GM12875 (cell line): ENCODE measurements around the gene SMOC2.
"Not testable (repeated sequence)": the region's sequence is repeated elsewhere in the genome, so short reads cannot be mapped to it uniquely, and the experiment has no call there.

Source experiments
- H3K4me3 ChIP-seq: one replicate; pipeline ENCODE4 v1.5.1; 2011; ENCODE audit warnings: low read depth, low read length, control low read depth
- CTCF ChIP-seq: IDR thresholded peaks from 2 replicates; pipeline ENCODE4 v1.5.1; 2011; ENCODE audit warnings: low read depth, mild to moderate bottlenecking, control low read depth, inconsistent platforms, low read length, moderate library complexity, borderline replicate concordance; ENCODE audit not compliant: insufficient read depth

Gene SMOC2

GRCh38 chr6:168699631-168700295 lies 258.8 kb downstream of the SMOC2 start:
- no peak overlapping the region for H3K4me3 ChIP-seq
- no peak for TF ChIP-seq CTCF

DNA sequence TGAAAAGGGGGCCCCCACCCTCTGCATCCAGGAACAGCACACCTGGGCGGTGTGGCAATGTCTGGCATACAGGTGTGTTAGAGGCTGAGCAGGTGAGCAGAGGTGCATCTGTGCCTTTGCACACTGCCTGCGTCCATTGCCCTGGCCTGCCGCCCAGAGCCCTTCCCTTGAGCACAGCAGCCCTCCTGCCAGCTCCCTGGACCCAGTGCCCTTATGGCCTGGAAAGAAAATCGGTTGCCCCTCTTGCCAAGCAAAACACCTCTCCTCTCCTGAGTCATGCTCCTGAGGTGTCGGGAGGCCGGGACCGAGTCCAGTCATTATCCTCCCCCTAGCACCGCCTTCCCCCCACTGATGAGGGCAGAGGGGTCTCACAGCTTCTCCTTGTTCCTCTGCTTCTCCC lies 259.9 kb downstream of the SMOC2 start:
- H3K4me3 ChIP-seq: no peak overlapping the region
- TF ChIP-seq CTCF: no peak

DNA sequence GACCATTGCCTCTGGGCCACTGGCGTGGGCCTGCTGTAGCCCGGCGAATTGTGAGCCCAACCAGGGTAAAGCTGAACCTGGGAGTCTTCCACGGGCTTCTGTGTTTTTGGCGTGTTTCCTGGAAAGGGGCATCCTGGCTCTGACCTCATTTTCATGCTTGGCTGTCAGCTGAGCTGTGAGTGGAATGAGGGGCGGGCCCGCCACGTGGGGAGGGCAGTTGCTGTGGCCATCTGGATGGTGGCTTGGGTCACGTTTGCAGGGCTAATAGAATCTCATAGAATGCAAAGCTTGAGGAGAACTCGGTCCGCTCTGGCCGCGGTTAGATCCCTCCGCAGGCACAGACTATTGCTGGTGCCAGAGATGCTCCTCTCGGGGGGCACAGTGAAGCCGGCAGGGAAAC lies 263.0 kb downstream of the SMOC2 start:
- no peak overlapping the region for H3K4me3 ChIP-seq

GRCh38 chr6:168704678-168705077 lies 263.7 kb downstream of the SMOC2 start:
- no peak for TF ChIP-seq CTCF
- no peak overlapping the region for H3K4me3 ChIP-seq

More for the DNA sequence above, 263.0 kb downstream of the SMOC2 start:
- no peak for TF ChIP-seq CTCF

- not testable (repeated sequence) for H3K4me3 ChIP-seq
Measured at GRCh38 chr6:168705271-168705670, 264.3 kb downstream of the SMOC2 start.

DNA sequence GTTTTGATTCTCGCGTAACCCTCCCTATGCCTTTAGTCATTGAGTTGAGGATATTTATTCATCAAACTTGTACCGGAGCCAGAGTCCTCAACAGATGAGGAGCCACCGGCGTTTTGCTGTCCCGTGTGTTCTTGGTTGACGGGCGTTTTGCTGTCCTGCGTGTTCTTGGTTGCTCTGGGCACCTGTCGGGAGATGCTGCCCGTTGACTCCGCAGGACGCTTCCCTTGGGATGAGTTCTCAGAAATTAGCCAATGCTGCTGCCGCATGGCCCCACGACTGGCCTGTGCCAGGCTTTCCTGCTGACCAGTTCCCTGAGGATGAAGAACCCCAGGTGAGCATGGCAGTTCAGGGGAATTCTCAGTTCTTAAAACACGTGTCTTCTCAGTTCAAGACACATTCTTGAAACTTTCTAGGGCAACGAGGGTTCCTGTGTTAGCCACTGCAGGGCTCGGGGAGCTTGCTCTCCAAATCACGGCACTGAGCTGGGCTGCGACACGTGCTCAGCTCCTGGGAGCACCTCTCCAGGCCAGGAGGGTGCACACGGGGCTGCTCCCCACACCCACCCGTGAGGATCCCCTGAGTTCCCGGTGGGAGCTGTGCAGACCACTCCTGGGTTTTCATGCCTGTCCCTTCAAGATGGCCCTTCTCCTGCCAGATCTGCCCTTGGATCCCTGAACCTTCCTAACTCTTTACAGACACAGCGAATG lies 265.6 kb downstream of the SMOC2 start:
- no peak for TF ChIP-seq CTCF
- H3K4me3 ChIP-seq: no peak overlapping the region

GRCh38 chr6:168708526-168708925 lies 267.5 kb downstream of the SMOC2 start:
- TF ChIP-seq CTCF: no peak
- H3K4me3 ChIP-seq: no peak overlapping the region
